Measurements from ENCODE around the gene IL1RAPL1. TPM values are rescaled to one million over a fixed set of nuclear protein-coding genes. Genes with fewer than 3 reads are reported as not detected.

Gene IL1RAPL1
- total RNA-seq, 2 donors from 2014 or later: 0.66 to 1.1 TPM

DNA sequence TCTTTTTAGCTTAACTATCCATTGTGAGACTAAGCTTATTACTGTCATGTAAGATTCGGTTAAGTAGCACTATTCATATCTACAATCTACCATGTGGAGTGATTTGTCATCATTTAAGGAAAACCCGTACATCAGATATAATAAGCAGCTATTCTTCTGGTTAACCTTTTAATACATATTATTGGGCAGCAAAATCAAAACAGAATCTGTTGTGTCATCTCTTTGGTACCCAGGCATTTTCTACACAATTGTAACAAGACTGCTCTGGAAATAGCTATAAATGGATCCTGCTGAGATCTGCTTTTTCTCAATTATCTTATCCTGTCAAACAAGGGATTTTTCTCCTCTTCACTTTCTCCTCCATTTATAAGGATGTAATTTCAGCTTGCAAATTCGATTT is 1106.7 kb downstream of the IL1RAPL1 start:
- WGBS, 2 experiments (ENCODE audit: insufficient coverage in 1 of 2, insufficient read length in 1 of 2): 81% methylated on average over 2 of the region's 3 CpGs; no CpG with 5 or more reads in 1 of the 2 experiments
- H3K36me3 Mint-ChIP-seq (ENCODE audit: low read depth): no peaks in the 10 kb centered on the region
- TF ChIP-seq, protein P1, sequence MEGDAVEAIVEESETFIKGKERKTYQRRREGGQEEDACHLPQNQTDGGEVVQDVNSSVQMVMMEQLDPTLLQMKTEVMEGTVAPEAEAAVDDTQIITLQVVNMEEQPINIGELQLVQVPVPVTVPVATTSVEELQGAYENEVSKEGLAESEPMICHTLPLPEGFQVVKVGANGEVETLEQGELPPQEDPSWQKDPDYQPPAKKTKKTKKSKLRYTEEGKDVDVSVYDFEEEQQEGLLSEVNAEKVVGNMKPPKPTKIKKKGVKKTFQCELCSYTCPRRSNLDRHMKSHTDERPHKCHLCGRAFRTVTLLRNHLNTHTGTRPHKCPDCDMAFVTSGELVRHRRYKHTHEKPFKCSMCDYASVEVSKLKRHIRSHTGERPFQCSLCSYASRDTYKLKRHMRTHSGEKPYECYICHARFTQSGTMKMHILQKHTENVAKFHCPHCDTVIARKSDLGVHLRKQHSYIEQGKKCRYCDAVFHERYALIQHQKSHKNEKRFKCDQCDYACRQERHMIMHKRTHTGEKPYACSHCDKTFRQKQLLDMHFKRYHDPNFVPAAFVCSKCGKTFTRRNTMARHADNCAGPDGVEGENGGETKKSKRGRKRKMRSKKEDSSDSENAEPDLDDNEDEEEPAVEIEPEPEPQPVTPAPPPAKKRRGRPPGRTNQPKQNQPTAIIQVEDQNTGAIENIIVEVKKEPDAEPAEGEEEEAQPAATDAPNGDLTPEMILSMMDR (conservative IDR thresholded peaks at IDR 0.05): no peak
- DNase-seq: no peak
- Histone ChIP-seq H3K4me3 (ENCODE audit: low read length) (no peak overlapping the region), H3K4me1 (ENCODE audit: control insufficient read depth, insufficient read depth, low read length) (no peaks in the 10 kb centered on the region), H3K9me3 (ENCODE audit: control insufficient read depth, low read length) (no peaks in the 10 kb centered on the region), H3K36me3 (ENCODE audit: control insufficient read depth, insufficient read depth, low read length) (no peaks in the 10 kb centered on the region), H3K27ac (ENCODE audit: low read depth, low read length) (no peak overlapping the region), H3K27me3 (ENCODE audit: control insufficient read depth, insufficient read depth, low read length, poor library complexity, severe bottlenecking) (no peaks in the 10 kb centered on the region), H3K9ac (ENCODE audit: extremely low read depth, low read length, poor library complexity, severe bottlenecking) (no peak overlapping the region)
- H3K27ac Mint-ChIP-seq: no peak overlapping the region
- no peaks in the 10 kb centered on the region for H3K27me3 Mint-ChIP-seq (ENCODE audit: insufficient read depth)
- H3K9me3 Mint-ChIP-seq: no peaks in the 10 kb centered on the region
- H3K4me3 Mint-ChIP-seq: no peak overlapping the region
- no peaks in the 10 kb centered on the region for H3K4me1 Mint-ChIP-seq

DNA sequence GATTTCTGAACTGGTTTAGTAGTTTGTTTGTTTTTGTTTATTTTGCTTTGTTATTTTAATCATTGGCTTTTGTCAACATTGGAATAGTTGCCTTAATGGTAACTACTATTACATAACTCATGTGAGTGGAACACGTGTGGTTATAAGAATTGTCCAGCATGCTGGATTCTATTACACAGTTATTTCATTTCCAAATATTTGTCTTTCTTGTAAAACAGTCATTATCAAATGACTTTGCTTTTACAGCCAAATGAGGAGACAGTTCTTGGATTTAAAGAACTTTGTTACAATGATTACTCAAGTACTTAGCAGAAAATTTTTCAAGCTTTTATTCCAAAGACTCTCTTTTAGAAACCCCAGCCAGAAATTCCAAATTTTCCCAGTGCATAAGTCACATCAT is 1112.0 kb downstream of the IL1RAPL1 start:
- Mint-ChIP-seq H3K4me1 (no peaks in the 10 kb centered on the region), H3K27me3 (ENCODE audit: insufficient read depth) (no peaks in the 10 kb centered on the region), H3K4me3 (no peak overlapping the region), H3K9me3 (no peaks in the 10 kb centered on the region), H3K36me3 (ENCODE audit: low read depth) (no peaks in the 10 kb centered on the region), H3K27ac (no peak overlapping the region)
- no peak for DNase-seq
- no CpG with 5 or more reads among the region's 1 CpG for WGBS, 2 experiments (ENCODE audit: insufficient coverage in 1 of 2, insufficient read length in 1 of 2)
- TF ChIP-seq, protein P1 (conservative IDR thresholded peaks at IDR 0.05): no peak
- H3K4me1 ChIP-seq (ENCODE audit: control insufficient read depth, insufficient read depth, low read length): no peaks in the 10 kb centered on the region
- no peak overlapping the region for H3K4me3 ChIP-seq (ENCODE audit: low read length)
- no peaks in the 10 kb centered on the region for H3K36me3 ChIP-seq (ENCODE audit: control insufficient read depth, insufficient read depth, low read length)
- no peak overlapping the region for H3K9ac ChIP-seq (ENCODE audit: extremely low read depth, low read length, poor library complexity, severe bottlenecking)
- no peaks in the 10 kb centered on the region for H3K9me3 ChIP-seq (ENCODE audit: control insufficient read depth, low read length)
- H3K27ac ChIP-seq (ENCODE audit: low read depth, low read length): no peak overlapping the region
- no peaks in the 10 kb centered on the region for H3K27me3 ChIP-seq (ENCODE audit: control insufficient read depth, insufficient read depth, low read length, poor library complexity, severe bottlenecking)

DNA sequence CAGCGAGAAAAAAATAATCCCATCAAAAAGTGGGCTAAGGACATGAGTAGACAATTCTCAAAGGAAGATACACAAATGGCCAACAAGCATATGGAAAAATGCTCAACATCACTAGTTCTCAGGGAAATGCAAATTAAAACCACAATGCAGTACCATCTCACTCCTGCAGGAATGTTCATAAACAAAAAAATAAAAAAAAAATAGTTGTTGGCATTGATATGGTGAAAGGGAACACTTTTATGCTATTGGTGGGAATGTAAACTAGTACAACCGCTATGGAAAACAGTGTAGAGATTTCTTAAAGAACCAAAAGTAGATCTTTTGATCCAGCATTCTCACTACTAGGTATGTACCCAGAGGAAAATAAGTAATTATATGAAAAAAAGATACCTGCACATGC is 1119.8 kb downstream of the IL1RAPL1 start:
- TF ChIP-seq, protein P1 (conservative IDR thresholded peaks at IDR 0.05): peak; percentile 37
- Histone ChIP-seq H3K27me3 (ENCODE audit: control insufficient read depth, insufficient read depth, low read length, poor library complexity, severe bottlenecking) (no peaks in the 10 kb centered on the region), H3K9me3 (ENCODE audit: control insufficient read depth, low read length) (no peaks in the 10 kb centered on the region), H3K36me3 (ENCODE audit: control insufficient read depth, insufficient read depth, low read length) (no peaks in the 10 kb centered on the region), H3K27ac (ENCODE audit: low read depth, low read length) (no peak overlapping the region), H3K9ac (ENCODE audit: extremely low read depth, low read length, poor library complexity, severe bottlenecking) (no peak overlapping the region), H3K4me3 (ENCODE audit: low read length) (no peak overlapping the region), H3K4me1 (ENCODE audit: control insufficient read depth, insufficient read depth, low read length) (no peaks in the 10 kb centered on the region)
- peaks cover 11% of the 10 kb centered on the region for H3K9me3 Mint-ChIP-seq
- no peaks in the 10 kb centered on the region for H3K36me3 Mint-ChIP-seq (ENCODE audit: low read depth)
- H3K27ac Mint-ChIP-seq: no peak overlapping the region
- 60% methylated on average over 1 of the region's 2 CpGs; no CpG with 5 or more reads in 1 of the 2 experiments for WGBS, 2 experiments (ENCODE audit: insufficient coverage in 1 of 2, insufficient read length in 1 of 2)
- no peaks in the 10 kb centered on the region for H3K4me1 Mint-ChIP-seq
- H3K27me3 Mint-ChIP-seq (ENCODE audit: insufficient read depth): no peaks in the 10 kb centered on the region
- DNase-seq: no peak
- H3K4me3 Mint-ChIP-seq: no peak overlapping the region
